GM18511 (cell line): ENCODE results near the gene SORCS2.

Experiments
- ATAC-seq: cut with Tn5 transposase; IDR thresholded peaks from one replicate; pipeline ENCODE4 v1.9.1; 2021; ENCODE audit warnings: mild to moderate bottlenecking, moderate library complexity; ENCODE audit not compliant: unreplicated experiment

SORCS2 gene

DNA sequence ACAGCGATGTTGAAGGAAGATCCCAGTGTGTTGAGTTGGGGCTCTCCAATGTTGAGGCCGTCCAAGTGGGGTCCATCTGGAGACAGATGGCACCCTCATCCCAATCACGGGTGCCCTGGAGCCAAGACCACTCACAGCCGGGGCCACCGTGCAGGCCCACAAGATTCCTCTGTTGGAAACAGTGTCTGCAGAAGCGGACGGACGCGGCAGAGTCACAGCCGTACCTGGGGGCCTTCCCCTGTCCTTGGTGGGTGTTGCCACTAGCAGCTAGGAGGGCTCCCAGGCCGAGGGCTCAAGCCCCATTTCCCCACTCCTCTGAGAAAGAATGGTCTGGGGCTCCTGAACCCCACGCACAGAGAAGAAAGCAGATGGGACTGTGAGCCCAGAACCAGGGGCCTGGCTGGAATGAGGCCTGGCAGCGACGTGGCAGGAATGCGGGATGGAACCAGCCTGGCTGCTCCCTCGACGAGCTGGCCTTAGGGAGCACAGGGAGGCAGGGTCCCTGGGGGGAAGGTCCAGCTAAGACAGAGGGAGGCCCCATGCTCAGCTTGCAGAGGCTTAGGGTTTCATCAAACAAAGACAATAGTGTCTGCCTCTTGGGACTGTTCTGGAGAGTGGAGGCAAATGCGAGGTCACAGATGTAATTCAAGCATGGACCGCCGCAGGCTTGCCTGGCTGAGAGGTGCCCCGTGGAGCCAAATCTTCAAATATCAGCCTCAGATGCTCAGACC lies 518.4 kb downstream of the SORCS2 start:
- no peak for ATAC-seq

DNA sequence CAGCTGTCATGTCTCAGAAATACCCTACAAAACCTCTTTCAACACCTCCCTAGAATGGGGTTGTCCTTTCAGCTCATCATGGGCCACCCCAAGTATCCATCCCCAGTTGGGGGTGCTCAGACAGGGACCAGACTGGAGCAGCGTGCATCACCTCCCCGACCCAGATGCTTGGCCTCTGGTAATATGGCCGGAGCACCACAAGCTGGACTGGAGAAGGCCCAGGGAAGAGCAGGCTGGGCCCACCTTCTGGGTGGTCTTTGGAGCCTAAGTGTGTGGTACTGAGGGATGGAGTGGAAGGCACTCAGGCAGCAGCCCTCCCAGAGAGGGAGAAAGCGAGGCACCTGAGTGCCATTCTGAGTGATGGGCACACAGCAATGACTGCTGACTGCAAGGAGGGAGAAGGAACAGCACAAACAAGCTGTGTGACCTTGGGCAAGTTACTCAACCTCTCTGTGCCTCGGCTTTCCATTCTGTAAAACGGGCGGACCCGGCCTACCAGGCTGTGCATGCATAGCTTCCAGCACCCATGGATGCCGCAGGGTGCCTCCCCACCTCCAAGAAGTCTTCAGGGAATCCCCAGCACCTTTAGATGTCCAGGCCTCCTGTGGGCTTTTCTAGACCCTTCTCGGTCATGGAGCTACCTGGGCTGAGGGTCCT lies 519.1 kb downstream of the SORCS2 start:
- ATAC-seq = no peak

DNA sequence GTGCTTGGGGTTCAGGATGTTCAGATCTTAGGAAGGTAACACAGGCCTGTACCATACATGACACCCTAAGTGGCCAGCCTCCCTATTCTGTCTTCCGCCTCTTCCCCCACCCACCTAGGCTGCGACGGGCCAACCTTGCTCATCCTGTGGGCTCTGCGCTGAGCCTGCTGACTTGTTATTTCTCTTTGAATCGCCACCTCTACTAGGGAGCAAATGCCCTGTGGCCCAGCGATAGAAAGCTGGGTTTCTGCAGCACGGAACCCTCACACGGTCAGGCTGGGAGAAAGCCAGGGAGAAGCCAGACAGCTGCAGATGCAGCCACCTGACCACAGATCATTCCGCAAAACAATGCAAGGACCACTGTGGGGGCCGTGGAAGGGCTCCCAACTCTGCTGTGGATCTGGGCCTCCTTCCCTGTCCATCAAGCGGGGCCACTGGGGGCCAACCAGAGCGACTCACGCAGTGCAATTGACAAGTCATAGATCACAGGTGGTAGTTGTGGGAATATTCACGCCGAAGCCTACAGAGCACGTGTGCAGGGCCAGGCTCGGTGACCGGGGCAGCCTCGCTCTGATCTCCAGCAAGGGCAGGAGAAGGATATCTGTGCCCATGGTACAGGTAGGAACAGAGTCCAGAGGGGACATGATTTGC lies 519.8 kb downstream of the SORCS2 start:
- no peak for ATAC-seq

DNA sequence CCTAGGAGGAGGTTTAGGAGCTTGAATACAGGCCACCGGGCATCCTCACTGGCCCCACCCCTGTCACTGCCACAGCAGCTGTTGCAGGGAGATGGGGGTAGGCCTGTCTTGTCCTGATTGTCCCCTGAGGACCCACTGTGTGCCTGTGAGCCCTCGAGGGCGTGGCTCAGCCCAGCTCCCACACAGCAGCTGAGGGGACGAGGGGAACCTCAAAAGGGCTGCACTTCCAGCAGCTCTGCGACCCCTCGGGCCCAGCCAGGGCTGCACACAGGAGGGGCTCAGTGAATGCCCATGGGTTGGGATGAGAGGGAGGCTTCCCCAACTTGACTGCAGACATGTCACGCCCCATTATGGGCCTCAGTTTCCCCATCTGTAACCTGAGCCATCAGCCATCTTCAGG lies 521.4 kb downstream of the SORCS2 start:
- no peak for ATAC-seq

DNA sequence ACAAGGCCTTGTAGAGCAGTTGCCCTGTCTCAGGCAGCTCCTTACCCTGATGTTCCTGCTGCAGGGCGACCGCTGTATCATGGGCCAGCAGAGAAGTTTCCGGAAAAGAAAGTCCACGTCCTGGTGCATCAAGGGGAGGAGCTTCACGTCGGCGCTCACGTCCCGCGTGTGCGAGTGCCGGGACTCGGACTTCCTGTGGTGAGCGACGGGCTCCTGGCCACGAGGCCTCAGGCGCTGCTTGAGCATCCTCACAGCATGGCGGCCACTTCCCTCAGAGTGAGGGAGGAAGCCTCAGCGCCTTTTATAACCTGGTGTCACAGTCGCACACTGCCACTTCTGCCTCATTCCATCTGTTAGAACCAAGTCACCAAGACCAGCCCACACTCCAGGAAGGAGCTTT lies 521.8 kb downstream of the SORCS2 start:
- ATAC-seq = no peak

DNA sequence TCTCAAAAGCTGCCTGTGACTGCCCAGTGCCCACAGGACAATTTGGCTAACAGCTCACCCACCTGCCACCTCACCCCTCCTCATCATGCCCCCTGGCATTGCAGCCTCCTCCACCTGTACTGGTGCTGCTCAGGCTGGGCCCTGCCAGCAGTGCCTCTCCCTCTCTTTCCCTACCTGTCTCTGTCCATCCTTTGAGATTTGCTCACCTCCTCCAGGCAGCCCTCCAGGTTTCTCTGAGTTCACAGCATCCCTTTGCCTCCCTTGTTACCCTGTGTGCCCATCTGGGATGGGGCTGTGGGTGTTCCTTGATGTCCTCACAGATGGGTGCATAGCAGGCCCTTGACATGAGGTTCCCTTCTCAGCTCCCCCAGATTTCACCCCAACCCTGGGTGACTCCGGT lies 522.4 kb downstream of the SORCS2 start:
- ATAC-seq = no peak

DNA sequence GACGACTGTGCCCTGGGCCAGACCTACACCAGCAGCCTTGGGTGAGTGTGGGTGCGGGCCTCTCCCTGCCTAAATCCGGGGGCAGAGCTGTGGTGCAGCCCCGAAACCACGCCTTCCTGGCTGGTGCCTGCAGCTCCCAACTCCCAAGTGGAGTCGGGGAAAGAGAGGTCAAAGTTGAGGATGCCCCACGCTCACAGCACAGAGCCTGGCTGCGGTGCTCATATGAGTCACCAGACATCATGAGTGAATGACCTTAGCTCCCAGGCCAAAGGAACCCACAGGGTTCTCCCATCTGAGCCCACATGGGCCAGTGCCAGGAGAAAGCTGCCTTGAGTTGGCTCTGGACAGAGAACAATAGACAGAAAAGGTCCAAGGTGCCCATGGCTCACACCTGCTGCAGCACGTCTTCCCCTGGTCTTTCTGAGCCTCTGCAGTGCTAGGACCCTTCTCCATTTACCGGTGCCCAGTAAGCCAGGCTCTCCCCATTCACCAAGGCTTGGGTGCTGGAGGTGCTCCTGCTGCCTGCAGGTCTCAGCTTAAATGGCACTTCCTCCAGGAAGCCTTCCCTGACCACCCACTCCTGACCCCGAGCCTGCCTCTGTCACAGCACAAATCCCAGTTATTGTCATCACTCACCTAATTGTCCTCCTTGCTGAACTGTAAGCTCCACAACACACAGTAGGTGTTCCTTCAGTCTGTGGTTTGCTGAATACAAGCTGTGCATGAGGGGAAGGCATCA lies 523.1 kb downstream of the SORCS2 start:
- no peak for ATAC-seq

DNA sequence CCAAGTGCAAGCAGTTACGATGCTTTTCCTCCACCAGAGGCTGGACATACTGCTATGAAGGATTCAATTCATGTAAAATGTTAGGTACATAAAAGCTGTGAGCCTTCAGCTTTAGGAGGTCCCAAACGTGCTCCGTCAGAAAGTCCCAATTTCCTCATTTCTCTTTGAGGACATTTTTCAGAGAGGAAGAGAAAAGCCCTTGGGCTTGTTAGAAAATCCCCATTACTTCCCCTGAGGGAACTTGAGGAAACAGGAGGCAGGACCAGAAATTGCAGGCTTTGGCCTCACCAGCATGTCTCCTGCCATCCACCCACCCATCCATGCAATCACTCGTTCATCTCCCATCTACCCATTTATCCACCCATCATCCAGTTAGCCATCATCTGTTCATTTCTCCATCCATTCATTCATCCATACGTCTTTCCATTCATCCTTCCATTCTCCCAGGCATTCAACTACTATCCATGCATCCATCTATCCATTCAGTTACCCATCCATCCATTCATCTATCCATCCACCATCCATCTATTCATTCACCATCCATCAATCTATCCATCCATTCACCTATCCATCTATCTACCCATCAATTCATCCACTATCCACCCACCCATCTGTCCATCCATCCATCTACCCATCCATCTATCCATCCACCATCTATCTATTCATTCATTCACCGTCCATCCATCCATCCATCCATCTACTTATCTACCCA lies 523.8 kb downstream of the SORCS2 start:
- ATAC-seq = no peak

DNA sequence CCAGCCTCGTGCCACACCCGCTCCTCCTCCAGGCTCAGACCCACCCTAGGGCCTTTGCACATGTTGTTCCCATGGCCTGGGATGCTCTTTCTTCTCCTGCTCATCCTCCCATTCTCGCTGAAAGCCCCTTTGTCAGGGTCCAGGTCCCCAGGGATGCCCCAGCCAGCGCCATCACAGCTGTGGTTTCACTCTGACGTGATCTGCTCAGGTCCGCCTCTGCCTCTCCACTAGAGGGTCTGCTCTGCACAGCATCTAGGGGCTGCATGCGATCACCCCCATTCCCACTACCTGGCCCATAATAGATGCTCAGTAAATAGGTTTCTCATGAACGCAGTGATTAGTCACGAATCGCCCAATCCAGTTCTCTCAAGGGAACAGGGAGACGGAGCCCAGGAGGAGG lies 524.8 kb downstream of the SORCS2 start:
- ATAC-seq = no peak

DNA sequence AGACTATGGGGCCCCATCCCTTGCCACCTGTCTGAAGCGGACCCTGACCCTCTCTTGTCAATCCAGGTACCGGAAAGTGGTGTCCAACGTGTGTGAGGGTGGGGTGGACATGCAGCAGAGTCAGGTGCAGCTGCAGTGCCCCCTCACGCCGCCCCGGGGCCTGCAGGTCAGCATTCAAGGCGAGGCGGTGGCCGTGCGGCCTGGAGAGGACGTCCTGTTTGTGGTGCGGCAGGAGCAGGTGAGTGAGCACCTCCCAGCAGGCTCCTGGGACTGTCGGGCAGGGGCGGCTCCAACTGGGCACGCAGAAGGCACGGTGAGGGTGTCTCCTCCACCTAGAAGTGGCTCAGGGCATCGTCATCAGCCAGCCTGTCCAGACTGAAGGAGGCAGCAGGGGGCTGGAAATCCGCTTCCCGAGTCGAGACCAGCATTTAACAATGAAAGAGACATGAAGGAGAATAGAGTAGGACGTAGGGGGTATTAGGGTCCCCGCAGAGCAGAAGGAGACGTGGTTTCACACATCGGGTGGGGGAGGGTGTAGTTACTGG lies 525.7 kb downstream of the SORCS2 start:
- no peak for ATAC-seq

DNA sequence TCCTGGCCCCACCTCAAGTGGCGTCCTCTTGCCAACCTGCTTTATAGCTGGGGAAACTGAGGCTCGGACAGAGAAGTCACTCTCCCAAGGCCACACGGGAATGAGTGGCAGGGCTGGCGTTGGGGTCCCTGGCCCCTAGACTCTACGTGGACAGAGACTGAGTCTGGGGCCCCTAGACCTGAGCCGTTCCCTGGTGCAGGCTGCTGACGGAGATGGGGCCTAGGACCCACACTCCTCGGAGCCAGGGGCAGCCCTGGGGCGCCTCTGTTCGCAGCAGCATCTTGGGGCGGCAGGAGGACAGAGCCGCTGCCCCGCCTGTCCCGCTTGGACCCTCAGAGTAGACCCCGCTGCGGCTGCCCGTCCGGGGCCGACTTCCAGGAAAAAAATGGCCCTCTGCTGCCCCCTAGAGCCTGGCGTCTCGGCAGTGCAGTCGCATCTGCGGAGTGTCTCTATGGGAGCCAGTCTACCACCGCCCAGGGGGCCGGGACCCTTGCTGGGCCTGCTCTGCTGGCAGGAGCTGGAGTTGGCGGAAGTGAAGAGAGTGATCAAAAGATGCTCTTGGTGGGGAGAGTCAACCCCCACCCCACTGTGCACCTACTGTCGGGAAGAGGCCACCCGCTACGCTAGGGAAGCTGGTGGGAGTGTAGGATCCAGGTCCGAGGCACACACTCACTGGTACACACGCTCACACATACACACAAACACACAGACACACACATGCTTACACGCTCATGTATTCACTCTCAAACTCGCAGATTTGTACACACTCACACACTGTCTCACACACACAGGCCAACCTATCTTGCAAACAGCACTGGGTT lies 527.2 kb downstream of the SORCS2 start:
- ATAC-seq = peak; percentile 51

DNA sequence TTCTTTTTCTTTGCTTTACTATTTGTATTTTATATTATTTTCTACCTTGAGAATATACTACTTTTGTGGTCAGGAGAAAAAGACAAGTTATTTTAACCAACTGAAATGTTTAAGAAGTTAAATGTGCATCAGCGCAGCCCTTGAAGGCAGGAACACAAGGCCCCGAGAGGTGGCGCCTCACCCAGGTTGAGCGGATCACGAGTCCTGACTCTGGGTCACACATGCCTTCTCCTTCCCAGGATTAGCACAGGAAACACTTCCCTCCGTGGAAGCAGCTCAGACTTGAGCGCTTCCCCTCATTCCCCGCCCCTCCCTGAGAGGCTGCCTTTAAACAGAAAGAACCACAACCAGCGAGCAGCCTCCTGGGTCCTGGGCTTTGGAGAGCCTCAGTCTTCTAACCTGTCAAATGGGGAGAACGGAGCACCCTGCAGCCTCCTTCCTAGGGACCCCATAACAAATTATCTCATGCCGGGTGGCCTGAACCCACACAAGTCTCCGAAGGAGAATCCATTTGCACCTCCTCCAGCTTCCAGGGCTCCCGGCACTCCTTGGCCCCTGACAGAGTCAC lies 529.7 kb downstream of the SORCS2 start:
- no peak for ATAC-seq

DNA sequence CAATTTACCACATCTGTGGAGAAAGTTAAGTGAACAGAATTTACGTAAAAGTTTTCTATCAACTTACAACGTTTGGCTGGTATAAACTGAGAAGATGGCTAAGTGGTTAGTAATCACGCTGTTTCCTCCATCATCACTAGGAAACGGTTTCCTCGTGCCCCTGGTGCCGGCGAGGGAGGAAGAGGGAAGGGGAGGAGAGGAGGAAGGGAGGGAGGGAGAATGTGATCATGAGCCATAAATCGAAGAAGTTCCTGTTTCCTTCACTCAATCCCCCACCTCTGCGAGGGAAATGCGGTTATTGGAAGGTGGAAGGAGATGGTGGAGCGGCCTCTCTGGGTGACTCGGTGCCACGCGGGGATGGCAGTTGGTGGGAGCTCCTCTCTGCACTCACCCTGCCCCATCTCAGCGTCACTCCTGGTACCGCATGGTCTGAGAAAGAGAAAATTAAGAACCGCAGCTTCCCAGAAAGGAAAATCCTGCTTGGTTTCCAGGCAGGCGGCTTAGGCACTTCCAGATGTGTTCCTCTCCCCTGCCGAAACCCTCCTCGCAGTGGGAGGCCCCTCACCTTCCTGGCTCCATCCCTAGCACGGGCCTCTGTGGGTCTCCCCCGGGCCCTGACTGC lies 530.5 kb downstream of the SORCS2 start:
- no peak for ATAC-seq

DNA sequence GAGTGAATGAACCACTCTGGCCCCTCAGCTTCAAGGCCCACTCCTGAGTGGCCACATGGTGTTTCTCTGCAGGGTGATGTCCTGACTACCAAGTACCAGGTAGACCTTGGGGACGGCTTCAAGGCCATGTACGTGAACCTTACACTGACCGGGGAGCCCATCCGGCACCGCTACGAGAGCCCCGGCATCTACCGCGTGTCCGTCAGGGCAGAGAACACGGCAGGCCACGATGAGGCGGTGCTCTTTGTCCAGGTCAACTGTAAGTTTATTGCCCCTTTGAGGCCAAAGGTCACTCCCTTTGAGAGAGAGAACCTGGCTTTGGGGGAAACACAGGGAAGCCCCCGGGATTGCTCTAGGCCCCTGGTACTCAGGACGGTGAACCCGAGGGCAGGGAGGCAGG lies 531.3 kb downstream of the SORCS2 start:
- no peak for ATAC-seq

DNA sequence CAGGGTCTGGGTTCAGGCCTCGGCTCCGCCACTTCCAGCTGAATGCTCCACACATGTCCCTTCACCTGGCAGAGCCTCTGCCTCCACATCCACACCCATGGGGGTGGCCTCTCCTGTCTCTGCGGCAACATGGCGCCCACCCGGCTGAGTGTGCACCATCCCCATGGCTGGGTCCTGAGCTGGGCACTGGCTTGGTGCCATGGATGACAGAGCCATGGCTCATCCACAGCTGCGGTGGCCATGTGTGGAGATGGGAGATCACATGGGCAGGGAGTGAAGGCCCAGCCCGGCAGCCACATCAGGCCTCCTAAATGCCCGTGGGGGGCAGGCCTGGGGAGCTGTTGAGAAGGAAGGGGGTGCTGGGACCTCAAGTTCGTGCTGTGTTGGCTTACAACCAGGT lies 533.6 kb downstream of the SORCS2 start:
- ATAC-seq = no peak

DNA sequence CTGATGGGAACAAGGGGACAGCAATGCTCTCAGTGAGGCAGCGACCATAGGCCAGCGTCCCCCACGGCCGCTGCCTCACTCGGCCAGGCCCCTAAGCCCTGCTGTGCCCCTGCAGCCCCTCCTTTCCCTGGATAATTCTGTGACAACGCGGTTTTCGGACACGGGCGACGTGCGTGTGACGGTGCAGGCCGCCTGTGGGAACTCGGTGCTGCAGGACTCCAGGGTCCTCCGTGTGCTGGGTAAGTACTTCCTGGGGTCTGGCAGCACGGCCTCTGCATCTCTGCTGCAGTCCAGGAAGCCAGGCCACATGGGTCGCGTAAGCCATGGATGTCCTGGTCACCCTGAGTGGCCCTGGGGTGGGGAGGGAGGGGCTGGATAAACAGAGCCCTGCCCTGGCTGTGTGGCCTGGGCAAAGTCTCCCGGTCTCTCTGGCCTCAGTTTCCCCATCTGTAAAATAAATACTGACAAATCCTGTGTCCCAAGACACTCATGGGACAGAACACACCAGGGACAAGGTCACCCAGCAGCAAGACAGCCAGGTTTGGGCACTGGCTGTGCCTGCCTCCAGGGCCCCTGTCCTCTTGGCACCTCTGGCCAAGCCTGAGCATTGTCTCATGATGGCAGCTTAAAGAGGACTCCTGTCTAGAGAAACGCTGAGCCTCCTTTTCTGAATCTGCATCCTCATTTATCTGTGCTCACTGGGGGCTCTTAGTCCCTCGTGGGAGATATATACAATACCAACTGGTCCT lies 534.5 kb downstream of the SORCS2 start:
- ATAC-seq = no peak

DNA sequence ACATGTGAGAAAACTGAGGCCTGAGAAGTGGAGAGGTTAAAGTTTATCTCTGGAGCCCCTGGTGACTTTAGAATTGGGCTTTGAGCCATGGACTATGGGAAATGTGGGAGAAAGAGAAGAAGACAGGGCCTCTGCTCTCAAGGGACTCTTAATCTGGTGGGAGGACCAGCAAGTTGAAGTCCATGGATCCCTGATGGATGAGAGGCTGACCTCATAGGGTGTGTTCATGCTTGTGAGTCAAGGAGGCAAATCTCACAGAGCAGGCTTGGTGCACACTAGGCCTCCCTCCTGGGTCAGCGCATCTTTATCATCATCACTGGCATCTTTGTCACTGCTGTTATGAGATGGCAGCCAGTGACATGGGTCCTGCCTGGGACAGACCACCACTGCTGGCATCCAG lies 535.4 kb downstream of the SORCS2 start:
- no peak for ATAC-seq

DNA sequence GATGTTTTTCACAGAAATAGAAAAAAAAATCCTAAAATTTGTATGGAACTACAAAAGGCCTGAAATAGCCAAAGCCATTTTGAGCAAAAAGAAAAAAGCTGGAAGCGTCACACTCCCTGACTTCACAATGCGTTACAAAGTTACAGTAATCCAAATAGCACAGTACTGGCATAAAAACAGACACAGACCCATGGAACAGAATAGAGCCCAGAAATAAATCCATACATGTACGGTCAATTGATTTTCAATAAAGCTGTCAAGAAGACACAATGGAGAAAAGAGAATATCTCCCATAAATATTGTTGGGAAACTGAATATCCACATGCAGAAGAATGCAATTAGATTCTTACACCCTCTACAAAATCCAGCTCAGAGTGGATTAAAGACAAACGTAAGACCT lies 539.1 kb downstream of the SORCS2 start:
- ATAC-seq = no peak
